Epidermal melanocyte (primary cell): ENCODE measurements around the gene CYB5A.

Experiments used
- DNase-seq: peaks from one replicate; pipeline ENCODE4 v3.0.0; 2011; ENCODE audit warnings: low spot score; ENCODE audit not compliant: insufficient read length

CYB5A gene

GRCh38 chr18:74278058-74278457 is 13.7 kb downstream of the CYB5A start:
- DNase-seq = no peak

DNA sequence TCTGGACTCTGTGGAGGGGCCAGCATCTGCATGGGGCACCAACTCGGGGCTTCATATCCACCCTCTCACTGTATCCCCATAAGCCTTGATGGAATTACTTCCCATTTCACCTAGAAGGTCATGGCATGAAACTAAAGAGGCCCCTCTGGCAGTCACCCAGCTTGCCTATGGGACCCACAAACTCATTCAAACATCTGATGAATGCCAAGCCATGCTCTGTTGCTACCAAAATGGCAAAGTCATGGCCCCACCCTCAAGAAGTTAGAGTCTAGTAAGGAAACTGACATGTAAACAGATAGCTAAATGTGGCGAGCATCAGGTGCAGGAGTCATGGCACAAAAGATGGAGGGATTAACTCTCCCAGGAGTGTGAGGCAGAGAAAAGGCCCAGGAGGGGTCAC is 14.5 kb downstream of the CYB5A start:
- DNase-seq = no peak

- DNase-seq = no peak
These were observed 15.2 kb downstream of the CYB5A start for GRCh38 chr18:74276609-74277008.

- no peak for DNase-seq
These were observed 16.0 kb downstream of the CYB5A start for GRCh38 chr18:74275736-74276135.

DNA sequence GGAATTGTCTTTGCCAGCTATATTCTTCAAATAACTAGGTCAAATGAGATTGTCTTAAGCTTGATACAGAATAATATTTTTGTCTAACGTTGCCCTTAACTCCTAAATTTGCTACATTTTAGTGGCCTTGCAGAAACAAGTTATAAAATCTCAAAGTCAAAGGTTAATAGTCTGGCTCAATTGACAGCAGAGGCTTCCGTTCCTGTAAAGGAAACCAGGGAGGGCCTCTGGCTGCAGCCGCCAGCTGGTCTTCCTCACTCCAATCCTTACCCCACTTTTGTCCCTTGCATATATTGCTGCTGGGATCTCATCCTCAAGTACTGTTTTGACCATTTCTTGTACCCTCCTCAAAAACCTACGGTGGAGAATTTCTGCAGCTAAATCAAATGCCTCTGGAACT is 17.1 kb downstream of the CYB5A start:
- DNase-seq = no peak

- DNase-seq = no peak
These were observed 18.4 kb downstream of the CYB5A start for GRCh38 chr18:74273394-74273793.

- DNase-seq = no peak
These were observed 20.1 kb downstream of the CYB5A start for GRCh38 chr18:74271635-74272034.

- DNase-seq = no peak
These were observed 22.7 kb downstream of the CYB5A start for GRCh38 chr18:74268933-74269620.

DNA sequence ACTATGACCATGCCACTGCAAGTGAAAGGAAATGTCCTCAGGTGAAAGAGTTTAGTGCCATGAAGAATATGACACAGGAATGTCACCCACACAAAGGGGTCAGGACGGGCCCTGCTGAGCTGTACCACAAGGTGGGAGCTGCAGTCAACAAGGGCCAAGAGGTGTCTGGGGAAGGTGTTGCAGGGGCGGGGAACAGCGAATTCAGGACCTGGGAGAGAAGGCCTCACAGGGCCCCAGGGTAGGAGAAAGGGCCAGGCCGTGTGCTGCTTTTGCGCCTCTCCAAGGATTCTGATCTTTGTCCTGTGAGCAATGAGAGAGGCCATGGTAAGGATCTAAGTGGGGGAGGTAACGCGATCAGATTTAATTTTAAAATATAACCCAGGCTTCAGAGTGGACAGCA is 23.6 kb downstream of the CYB5A start:
- no peak for DNase-seq

DNA sequence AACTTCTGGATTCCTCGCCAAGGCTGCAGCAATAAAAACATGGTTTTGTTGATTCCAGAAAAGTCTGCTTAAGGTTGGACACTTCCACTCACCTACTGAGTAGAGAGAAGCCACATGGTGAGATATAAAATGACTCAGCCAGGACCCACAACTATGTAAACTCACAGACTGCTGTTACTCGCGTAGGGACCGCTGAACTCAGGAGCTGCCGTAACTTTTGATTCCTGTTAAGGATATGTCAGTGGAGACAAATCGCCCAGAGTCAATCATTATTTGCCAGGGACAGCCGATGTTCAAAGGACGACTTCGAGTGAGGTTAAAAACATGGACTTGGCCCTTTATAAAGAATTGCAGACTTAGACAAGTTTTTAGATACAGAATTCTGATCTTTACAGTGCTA is 25.6 kb downstream of the CYB5A start:
- DNase-seq = no peak

DNA sequence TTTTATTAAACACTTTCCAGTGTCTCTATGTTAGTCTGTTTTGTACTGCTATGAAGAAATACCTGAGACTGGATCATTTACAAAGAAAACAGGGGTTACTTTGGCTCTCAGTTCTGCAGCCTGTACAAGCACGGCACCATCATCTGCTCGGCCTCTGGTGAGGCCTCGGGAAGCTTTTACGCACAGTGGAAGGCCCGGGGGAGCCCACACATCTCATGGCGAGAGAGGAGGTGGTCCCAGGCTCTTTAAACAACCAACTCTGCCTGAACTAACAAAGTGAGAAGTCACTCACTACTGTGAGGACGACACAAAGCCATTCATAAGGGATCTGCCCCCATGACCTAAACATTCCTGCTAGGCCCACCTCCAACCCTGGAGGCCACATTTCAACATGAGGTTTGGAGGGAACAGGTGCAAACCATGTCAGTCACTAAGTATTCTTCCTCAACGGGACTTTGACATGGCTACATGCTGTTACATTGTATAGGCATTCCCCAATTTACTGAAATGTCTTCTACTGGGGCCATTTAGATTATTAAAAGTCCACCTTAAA is 26.1 kb downstream of the CYB5A start:
- no peak for DNase-seq

- DNase-seq = no peak
These were observed 27.3 kb downstream of the CYB5A start for GRCh38 chr18:74264303-74265020.

- no peak for DNase-seq
These were observed 30.6 kb downstream of the CYB5A start for GRCh38 chr18:74261053-74261713.

GRCh38 chr18:74259347-74259746 is 32.4 kb downstream of the CYB5A start:
- DNase-seq = no peak

- DNase-seq = no peak
These were observed 34.7 kb downstream of the CYB5A start for GRCh38 chr18:74257083-74257482.

DNA sequence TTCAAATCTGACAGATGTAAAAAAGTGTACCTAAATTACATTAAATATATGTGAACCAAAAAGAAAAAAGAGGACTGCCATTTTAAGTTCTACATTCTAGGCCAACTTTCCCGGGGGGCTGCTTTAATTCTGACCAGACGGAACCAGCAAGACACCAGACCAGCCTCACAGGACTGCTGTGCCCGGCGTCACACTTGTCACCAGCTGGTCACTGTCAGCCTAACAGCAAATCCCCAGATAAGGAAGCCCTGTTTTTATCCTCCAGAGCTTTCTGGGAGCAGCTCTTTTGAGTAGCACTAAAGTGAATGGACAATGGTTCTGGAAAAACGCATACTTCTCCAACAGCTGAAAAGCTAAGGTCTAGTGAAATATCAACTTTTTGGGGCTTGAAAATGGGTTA is 35.6 kb downstream of the CYB5A start:
- no peak for DNase-seq

DNA sequence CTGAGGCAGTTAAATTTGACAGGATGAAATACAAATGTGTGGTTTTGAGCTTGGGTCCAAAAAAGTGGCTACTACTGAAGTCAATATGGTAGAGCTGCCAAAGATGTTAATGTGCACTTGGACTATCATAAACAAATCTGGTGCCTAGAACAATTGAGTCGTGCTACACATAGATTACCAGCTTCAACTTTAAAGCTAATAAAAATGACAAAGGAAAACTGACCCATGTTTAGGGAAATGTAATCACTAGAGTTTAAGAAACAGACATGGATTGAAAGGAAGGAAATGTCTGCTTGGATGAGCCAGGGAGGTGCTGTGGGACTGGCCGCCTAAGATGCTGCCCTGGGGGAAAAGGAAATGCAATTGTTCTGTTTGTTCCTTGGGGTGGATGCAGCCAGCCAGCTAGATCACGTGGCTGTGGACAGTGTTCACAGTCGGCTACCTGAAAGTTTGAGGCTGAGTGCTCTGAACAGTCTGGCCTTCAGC is 36.6 kb downstream of the CYB5A start:
- DNase-seq = no peak

DNA sequence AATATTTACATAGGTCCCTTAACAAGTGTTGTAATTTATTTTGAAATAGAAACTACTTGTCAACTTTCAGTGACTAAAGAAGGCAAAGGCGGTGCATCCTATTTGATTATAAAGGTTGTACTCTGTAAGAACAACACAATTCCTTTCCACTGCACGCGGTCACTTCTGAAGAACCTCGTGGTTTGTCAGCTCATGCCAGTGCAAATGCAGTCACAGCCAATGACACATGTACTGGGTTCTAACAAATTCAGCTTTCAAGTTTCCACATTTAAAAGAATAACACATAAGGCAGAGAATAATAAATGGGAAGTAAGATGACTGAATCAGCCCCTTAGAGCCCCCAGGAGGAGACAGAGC is 39.7 kb downstream of the CYB5A start:
- no peak for DNase-seq

DNA sequence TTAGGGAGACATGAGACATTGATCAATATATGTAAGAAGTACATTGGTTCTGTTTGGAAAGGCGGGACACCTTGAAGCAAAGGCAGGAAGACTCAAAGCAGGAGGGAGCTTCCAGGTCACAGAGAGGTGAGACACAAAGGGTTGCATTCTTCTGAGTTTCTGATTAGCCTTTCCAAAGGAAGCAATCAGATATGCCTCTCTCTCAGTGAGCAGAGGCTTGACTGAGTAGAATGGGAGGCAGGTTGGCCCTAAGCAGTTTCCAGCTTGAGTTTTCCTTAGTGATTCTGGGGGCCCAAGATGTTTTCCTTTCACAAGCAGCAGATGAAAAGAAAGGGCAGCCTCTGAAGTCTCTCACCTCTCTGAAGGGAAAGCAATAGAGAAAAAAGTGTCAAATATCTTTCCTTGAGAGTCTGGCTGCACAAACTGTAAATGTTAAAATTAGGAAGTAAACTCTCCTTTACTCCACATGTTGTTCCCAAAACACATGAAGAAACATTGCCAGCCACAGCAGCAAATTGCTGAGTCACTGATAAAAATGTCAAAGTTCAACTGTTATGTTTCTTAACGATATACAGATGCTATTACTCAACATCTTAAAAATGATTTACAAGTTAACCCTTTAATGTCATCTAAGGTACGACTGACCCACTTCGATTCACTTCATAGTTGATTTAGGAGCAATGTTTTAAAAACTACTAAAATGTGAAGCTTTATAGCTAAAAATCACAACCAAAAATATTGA is 40.3 kb downstream of the CYB5A start:
- DNase-seq = no peak

DNA sequence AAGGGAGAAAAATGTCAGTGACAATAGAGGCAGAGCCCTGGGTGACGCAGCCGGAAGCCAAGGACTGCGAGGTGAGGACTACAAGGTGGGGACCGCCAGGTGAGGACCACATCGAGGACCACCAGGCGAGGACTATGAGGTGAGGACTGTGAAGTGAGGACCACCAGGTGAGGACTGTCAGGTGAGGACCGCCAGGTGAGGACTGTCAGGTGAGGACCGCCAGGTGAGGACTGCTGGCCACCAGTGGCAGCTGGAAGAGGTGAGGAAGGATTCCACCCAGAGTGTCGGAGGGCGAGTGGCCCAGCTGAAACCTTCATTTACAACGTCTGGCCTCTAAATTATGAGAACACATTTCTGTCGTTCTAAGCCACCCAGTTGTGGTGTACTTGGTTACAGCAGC is 41.6 kb downstream of the CYB5A start:
- no peak for DNase-seq

DNA sequence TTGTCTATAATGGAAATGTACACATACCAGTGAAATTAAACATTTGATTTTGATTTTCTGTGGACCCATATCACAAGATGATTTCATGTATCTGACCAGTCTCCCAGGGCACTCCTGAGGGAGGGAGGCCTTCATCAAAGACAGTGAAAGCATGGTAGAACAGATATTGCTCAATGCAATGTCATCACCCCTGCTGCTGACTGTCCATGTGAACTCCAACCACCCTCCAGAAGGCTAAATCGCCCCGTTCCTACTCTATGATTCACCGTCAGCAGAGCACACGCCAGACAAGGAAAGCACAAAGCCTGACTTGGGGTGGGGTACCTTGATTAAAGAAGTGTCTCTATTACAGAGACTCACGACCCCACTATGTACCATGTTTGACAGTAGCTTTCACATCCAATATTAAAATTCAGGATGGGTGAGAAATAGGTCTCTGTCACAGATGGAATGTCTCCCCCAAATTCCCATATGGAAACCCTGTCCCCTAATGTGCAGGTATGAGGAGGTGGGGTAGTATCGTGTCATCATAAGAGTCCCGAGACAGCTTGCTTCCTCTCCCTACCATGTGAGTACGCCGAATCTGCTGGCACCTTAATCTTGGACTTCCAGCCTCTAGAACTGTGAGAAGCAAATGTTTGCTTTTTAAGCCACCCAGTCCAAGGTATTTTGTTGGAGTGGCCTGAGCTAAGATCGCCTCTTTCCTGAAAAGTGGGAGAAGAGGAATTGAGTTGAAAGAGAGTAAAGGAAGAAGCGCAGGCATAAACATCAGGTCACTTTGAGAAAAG is 42.4 kb downstream of the CYB5A start:
- DNase-seq = no peak
